ENCODE data around the gene UNC5A.

Gene UNC5A

GRCh38 chr5:176822041-176822792 is 11.9 kb downstream of the UNC5A start:
- DNase-seq = no peak

- DNase-seq = no peak
These were observed 12.6 kb downstream of the UNC5A start for GRCh38 chr5:176822793-176823481.

GRCh38 chr5:176823869-176824412 is 13.6 kb downstream of the UNC5A start:
- no peak for DNase-seq

GRCh38 chr5:176824604-176825003 is 14.2 kb downstream of the UNC5A start:
- DNase-seq = no peak

GRCh38 chr5:176825234-176825633 is 14.9 kb downstream of the UNC5A start:
- no peak for DNase-seq

GRCh38 chr5:176825957-176826356 is 15.6 kb downstream of the UNC5A start:
- DNase-seq = no peak

GRCh38 chr5:176827736-176828414 is 17.5 kb downstream of the UNC5A start:
- DNase-seq = no peak

- no peak for DNase-seq
These were observed 19.0 kb downstream of the UNC5A start for GRCh38 chr5:176829320-176829719.

- DNase-seq = no peak
These were observed 20.1 kb downstream of the UNC5A start for GRCh38 chr5:176830422-176830994.

GRCh38 chr5:176830995-176831423 is 20.6 kb downstream of the UNC5A start:
- no peak for DNase-seq

GRCh38 chr5:176831425-176831824 is 21.1 kb downstream of the UNC5A start:
- DNase-seq = no peak

- DNase-seq = no peak
These were observed 21.8 kb downstream of the UNC5A start for GRCh38 chr5:176832162-176832561.

- DNase-seq = no peak
These were observed 22.9 kb downstream of the UNC5A start for GRCh38 chr5:176833286-176833685.

GRCh38 chr5:176835918-176836317 is 25.6 kb downstream of the UNC5A start:
- DNase-seq = no peak

- no peak for DNase-seq
These were observed 26.7 kb downstream of the UNC5A start for GRCh38 chr5:176836811-176837706.

GRCh38 chr5:176837707-176838115 is 27.4 kb downstream of the UNC5A start:
- peak; percentile 21 for DNase-seq

- no peak for DNase-seq
These were observed 33.3 kb downstream of the UNC5A start for GRCh38 chr5:176843673-176844072.

- DNase-seq = no peak
These were observed 33.9 kb downstream of the UNC5A start for GRCh38 chr5:176844281-176844680.

GRCh38 chr5:176844706-176845391 is 34.5 kb downstream of the UNC5A start:
- no peak for DNase-seq

- no peak for DNase-seq
These were observed 35.0 kb downstream of the UNC5A start for GRCh38 chr5:176845392-176845713.

- DNase-seq = no peak
These were observed 36.2 kb downstream of the UNC5A start for GRCh38 chr5:176846335-176847140.
